ENCODE data around the gene SV2C. TPM values are rescaled to one million over a fixed set of nuclear protein-coding genes. Genes with fewer than 3 reads are reported as not detected.

Gene SV2C
- total RNA-seq, 1 donor from 2014 or later: 0.18 TPM

GRCh38 chr5:76372323-76373054 is 289.3 kb downstream of the SV2C start:
- Mint-ChIP-seq H3K9me3 (no peaks in the 10 kb centered on the region), H3K4me1 (peaks cover 17% of the 10 kb centered on the region), H3K27me3 (ENCODE audit: low read depth) (no peaks in the 10 kb centered on the region), H3K36me3 (no peaks in the 10 kb centered on the region), H3K4me3 (no peak overlapping the region), H3K27ac (peak overlapping the region; percentile 7)
- no peak for TF ChIP-seq CTCF (IDR thresholded peaks at IDR 0.05; ENCODE audit: unreplicated experiment)
- DNase-seq (ENCODE audit: low spot score in 2 of 2, unreplicated experiment in 2 of 2): no peak

- Mint-ChIP-seq H3K27ac (no peak overlapping the region), H3K9me3 (no peaks in the 10 kb centered on the region), H3K4me1 (peaks cover 24% of the 10 kb centered on the region), H3K36me3 (no peaks in the 10 kb centered on the region), H3K4me3 (no peak overlapping the region), H3K27me3 (ENCODE audit: low read depth) (no peaks in the 10 kb centered on the region)
- DNase-seq (ENCODE audit: low spot score in 2 of 2, unreplicated experiment in 2 of 2): no peak
- no peak for TF ChIP-seq CTCF (IDR thresholded peaks at IDR 0.05; ENCODE audit: unreplicated experiment)
Observed at GRCh38 chr5:76376148-76376865, 293.1 kb downstream of the SV2C start.

GRCh38 chr5:76376866-76377230 is 293.7 kb downstream of the SV2C start:
- no peak overlapping the region for H3K27ac Mint-ChIP-seq
- H3K9me3 Mint-ChIP-seq: no peaks in the 10 kb centered on the region
- no peak overlapping the region for H3K4me3 Mint-ChIP-seq
- DNase-seq (ENCODE audit: low spot score in 2 of 2, unreplicated experiment in 2 of 2): no peak
- H3K4me1 Mint-ChIP-seq: peaks cover 23% of the 10 kb centered on the region
- no peaks in the 10 kb centered on the region for H3K36me3 Mint-ChIP-seq
- no peak for TF ChIP-seq CTCF (IDR thresholded peaks at IDR 0.05; ENCODE audit: unreplicated experiment)
- H3K27me3 Mint-ChIP-seq (ENCODE audit: low read depth): no peaks in the 10 kb centered on the region

- no peaks in the 10 kb centered on the region for H3K9me3 Mint-ChIP-seq
- peaks cover 15% of the 10 kb centered on the region for H3K4me1 Mint-ChIP-seq
- no peak overlapping the region for H3K4me3 Mint-ChIP-seq
- no peaks in the 10 kb centered on the region for H3K36me3 Mint-ChIP-seq
- no peak for DNase-seq (ENCODE audit: low spot score in 2 of 2, unreplicated experiment in 2 of 2)
- H3K27me3 Mint-ChIP-seq (ENCODE audit: low read depth): no peaks in the 10 kb centered on the region
- no peak for TF ChIP-seq CTCF (IDR thresholded peaks at IDR 0.05; ENCODE audit: unreplicated experiment)
- H3K27ac Mint-ChIP-seq: no peak overlapping the region
Observed at GRCh38 chr5:76378355-76378754, 295.2 kb downstream of the SV2C start.

GRCh38 chr5:76379316-76379715 is 296.1 kb downstream of the SV2C start:
- DNase-seq (ENCODE audit: low spot score in 2 of 2, unreplicated experiment in 2 of 2): no peak
- no peak for TF ChIP-seq CTCF (IDR thresholded peaks at IDR 0.05; ENCODE audit: unreplicated experiment)
- H3K4me3 Mint-ChIP-seq: no peak overlapping the region
- no peaks in the 10 kb centered on the region for H3K36me3 Mint-ChIP-seq
- H3K27ac Mint-ChIP-seq: no peak overlapping the region
- no peaks in the 10 kb centered on the region for H3K27me3 Mint-ChIP-seq (ENCODE audit: low read depth)
- peaks cover 20% of the 10 kb centered on the region for H3K4me1 Mint-ChIP-seq
- no peaks in the 10 kb centered on the region for H3K9me3 Mint-ChIP-seq
